Mammary epithelial cell (primary cell): ENCODE measurements around the gene HTD2.

Experiments
- CTCF ChIP-seq, 2 donors: IDR thresholded peaks in 1 of 2; conservative IDR thresholded peaks in 1 of 2; 2 replicates each; pipeline ENCODE4 v1.5.1; 2011 to 2012; ENCODE audit warnings: inconsistent platforms in 2 of 2, low read length in 2 of 2, mild to moderate bottlenecking in 2 of 2, control low read depth in 1 of 2, low read depth in 1 of 2; ENCODE audit not compliant: insufficient read depth in 1 of 2; ENCODE audit errors: extremely low read depth in 1 of 2
- EZH2 ChIP-seq: IDR thresholded peaks from 2 replicates; pipeline ENCODE4 v1.6.1; 2012; ENCODE audit warnings: low read length, inconsistent platforms, borderline replicate concordance

GRCh38 chr3:58357402-58357801, 51.1 kb downstream of the HTD2 start:
- TF ChIP-seq CTCF (conservative IDR thresholded peaks at IDR 0.05 in 1 of 2, IDR thresholded peaks at IDR 0.05 in 1 of 2; ENCODE audit: extremely low read depth in 1 of 2, insufficient read depth in 1 of 2, low read depth in 1 of 2, low read length in 2 of 2): no peak
- TF ChIP-seq EZH2: no peak
